GM12878 (cell line): Measurements from ENCODE around the gene CTSE. TPM values are rescaled to one million over a fixed set of nuclear protein-coding genes. Genes with fewer than 3 reads are reported as not detected.
A peak's percentile ranks its signal among the peaks of the same experiment; 100 is the strongest.

Source experiments
- BACH1 ChIP-seq: fragments of 450-650 bp; IDR thresholded peaks from 2 replicates; pipeline ENCODE4 v1.6.1; 2017; ENCODE audit warnings: mild to moderate bottlenecking, borderline replicate concordance
- BCL11A ChIP-seq: IDR thresholded peaks from 2 replicates; pipeline ENCODE4 v1.6.1; 2011; ENCODE audit warnings: low read depth, low read length
- CBFB ChIP-seq: IDR thresholded peaks from 2 replicates; pipeline ENCODE4 v1.6.1; 2016; ENCODE audit warnings: antibody characterized with exemption, low read depth
- CHD1 ChIP-seq: IDR thresholded peaks from 2 replicates; pipeline ENCODE4 v1.6.1; 2012; ENCODE audit warnings: low read depth, low read length, improper control_type of control experiment
- E4F1 ChIP-seq: fragments of 450-650 bp; IDR thresholded peaks from 2 replicates; pipeline ENCODE4 v1.6.1; 2018; ENCODE audit warnings: borderline replicate concordance, mild to moderate bottlenecking; ENCODE audit not compliant: partially characterized antibody
- EGR1 ChIP-seq, 2 experiments: IDR thresholded peaks; 1 replicate in 1 of 2; 2 replicates in 1 of 2; pipeline ENCODE4 v1.6.1; 2011 to 2012; ENCODE audit warnings: low read depth in 2 of 2, low read length in 2 of 2, borderline replicate concordance in 1 of 2, mild to moderate bottlenecking in 1 of 2, moderate library complexity in 1 of 2
- ETV6 ChIP-seq, 2 experiments: fragments of 450-650 bp in 1 of 2; IDR thresholded peaks in 1 of 2; conservative IDR thresholded peaks in 1 of 2; 2 replicates each; pipeline ENCODE4 v1.6.1; 2014; ENCODE audit warnings: antibody characterized with exemption in 1 of 2, borderline replicate concordance in 1 of 2, low read depth in 1 of 2, mild to moderate bottlenecking in 1 of 2, moderate library complexity in 1 of 2
- FOXM1 ChIP-seq: IDR thresholded peaks from 2 replicates; pipeline ENCODE4 v1.6.1; 2012; ENCODE audit warnings: low read depth, mild to moderate bottlenecking, inconsistent platforms, low read length, moderate library complexity
- MTA2 ChIP-seq: fragments of 450-650 bp; IDR thresholded peaks from 2 replicates; pipeline ENCODE4 v1.6.1; 2016; ENCODE audit warnings: low read depth, mild to moderate bottlenecking, moderate library complexity
- NBN ChIP-seq: fragments of 450-650 bp; IDR thresholded peaks from 2 replicates; pipeline ENCODE4 v1.6.1; 2016
- NFXL1 ChIP-seq: fragments of 450-650 bp; IDR thresholded peaks from 2 replicates; pipeline ENCODE4 v1.6.1; 2017; ENCODE audit warnings: antibody characterized with exemption, mild to moderate bottlenecking, borderline replicate concordance
- NR2F1 ChIP-seq: fragments of 450-650 bp; conservative IDR thresholded peaks from 2 replicates; pipeline ENCODE4 v1.6.1; 2017; ENCODE audit warnings: mild to moderate bottlenecking
- POLR2AphosphoS5 ChIP-seq: IDR thresholded peaks from 2 replicates; pipeline ENCODE4 v1.6.1; 2011; ENCODE audit warnings: mild to moderate bottlenecking, low read length, inconsistent platforms
- REST ChIP-seq: IDR thresholded peaks from 2 replicates; pipeline ENCODE4 v1.6.1; 2012; ENCODE audit warnings: mild to moderate bottlenecking, low read depth, low read length
- RFX5 ChIP-seq: IDR thresholded peaks from 2 replicates; pipeline ENCODE4 v1.6.1; 2011; ENCODE audit warnings: low read depth, low read length, improper control_type of control experiment
- SMC3 ChIP-seq: IDR thresholded peaks from 2 replicates; pipeline ENCODE4 v1.6.1; 2011; ENCODE audit warnings: low read length, improper control_type of control experiment, borderline replicate concordance
- SRF ChIP-seq, 2 experiments: IDR thresholded peaks; 2 replicates each; pipeline ENCODE4 v1.6.1; 2011; ENCODE audit warnings: low read depth in 2 of 2, low read length in 2 of 2, mild to moderate bottlenecking in 1 of 2, moderate library complexity in 1 of 2
- ZNF207 ChIP-seq: fragments of 450-650 bp; IDR thresholded peaks from 2 replicates; pipeline ENCODE4 v1.6.1; 2014; ENCODE audit warnings: antibody characterized with exemption, mild to moderate bottlenecking, borderline replicate concordance
- ZNF217 ChIP-seq: fragments of 450-650 bp; IDR thresholded peaks from 2 replicates; pipeline ENCODE4 v1.6.1; 2017; ENCODE audit warnings: antibody characterized with exemption, mild to moderate bottlenecking
- ZNF592 ChIP-seq: fragments of 450-650 bp; IDR thresholded peaks from 2 replicates; pipeline ENCODE4 v1.6.1; 2017; ENCODE audit warnings: mild to moderate bottlenecking, moderate library complexity
- polyA plus RNA-seq, 11 experiments: library from polyadenylated mRNA; depleted of rRNA in 4 of 11; unstranded in 6 of 11; stranded (reverse) in 5 of 11; fragments of >200 nt; fragmentation: Nextera tagmentation in 4 of 11; fragmentation: Illumina TruSeq in 1 of 11; extraction: Ambion mirVana in 4 of 11; extraction: Trizol in 1 of 11; gene quantifications; 1 replicate in 1 of 11; 2 replicates in 10 of 11; pipeline versions ENCODE4 v1.2.1 to v1.2.3, GENCODE V29; 2011 to 2016; ENCODE audit warnings: inconsistent platforms in 2 of 11, missing spikeins in 2 of 11, low read depth in 1 of 11
- total RNA-seq, 4 experiments: library from RNA; depleted of rRNA in 3 of 4; stranded (reverse); fragments of >200 nt in 3 of 4; fragmentation: Illumina TruSeq in 1 of 4; extraction: Trizol in 1 of 4; gene quantifications; 2 replicates each; pipeline versions ENCODE4 v1.2.1 to v1.2.3, GENCODE V29; 2013 to 2021

CTSE gene
- total and polyA plus RNA-seq, 10 of the 15 experiments (the other 5 are each of a cell fraction or from before 2014, with no cell fraction given): 0.26 TPM; not detected in 9

DNA sequence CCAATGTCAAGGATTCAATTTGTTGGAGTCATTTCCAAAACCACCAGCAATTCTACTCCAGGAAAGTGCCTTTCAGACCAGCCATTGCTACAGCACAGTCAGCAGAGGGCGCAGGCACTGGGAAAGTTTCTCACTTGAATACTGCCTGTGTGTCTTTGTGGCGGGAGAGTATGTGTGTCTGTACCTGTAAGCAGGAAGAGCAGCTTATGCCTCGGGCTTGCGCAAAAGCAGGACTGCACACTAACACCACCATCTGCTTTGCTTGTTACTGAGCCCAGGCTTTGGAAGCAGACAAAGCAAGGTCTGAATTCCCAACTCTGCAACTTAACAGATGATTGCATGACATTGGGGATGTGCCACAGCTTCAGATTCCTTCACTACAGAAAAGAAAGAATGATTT, 7.0 kb upstream of the CTSE start (continued):
- TF ChIP-seq ZNF592 (0 out of 2 replicates have a peak, but pooled peaks have one; percentile 26), EGR1 (IDR thresholded peaks at IDR 0.05; ENCODE audit: borderline replicate concordance in 1 of 2, low read depth in 2 of 2, low read length in 2 of 2) (no peak), ZNF207 (no peak), ETV6 (conservative IDR thresholded peaks at IDR 0.05 in 1 of 2, IDR thresholded peaks at IDR 0.05 in 1 of 2; ENCODE audit: borderline replicate concordance in 1 of 2, low read depth in 1 of 2) (no peak), FOXM1 (no peak), E4F1 (no peak), ZNF217 (no peak), BACH1 (no peak), NFXL1 (no peak), SMC3 (peak; percentile 100), NBN (no peak), MTA2 (no peak), CBFB (no peak), CHD1 (no peak), POLR2AphosphoS5 (no peak), NR2F1 (no peak), RFX5 (no peak), SRF (IDR thresholded peaks at IDR 0.05; ENCODE audit: low read depth in 2 of 2, low read length in 2 of 2) (no peak), REST (no peak), BCL11A (no peak)
